Thyroid gland (tissue), 4 donors: ENCODE data around the gene MYO5A. TPM values are rescaled to one million over a fixed set of nuclear protein-coding genes. Genes with fewer than 3 reads are reported as not detected.

Experiments
- DNase-seq, 2 donors: peaks; one replicate each; pipeline ENCODE4 v3.0.0-alpha.2; 2019
- H3K27ac ChIP-seq, 3 donors: fragments of 200-600 bp; sonication (generic); 1 replicate in 2 of 3; 2 replicates in 1 of 3; pipeline ENCODE4 v1.5.1; 2016 to 2019; ENCODE audit warnings: mild to moderate bottlenecking in 1 of 3, moderate library complexity in 1 of 3
- H3K27me3 ChIP-seq: fragments of 200-600 bp; sonication (generic); one replicate; pipeline ENCODE4 v1.5.1; 2019
- H3K36me3 ChIP-seq, 2 donors: fragments of 200-600 bp; sonication (generic); one replicate each; pipeline ENCODE4 v1.5.1; 2016 to 2019
- H3K4me1 ChIP-seq, 2 donors: fragments of 200-600 bp; sonication (generic); one replicate each; pipeline ENCODE4 v1.5.1; 2017 to 2019
- H3K4me3 ChIP-seq, 3 donors: fragments of 200-600 bp; sonication (generic); replicated peaks in 1 of 3; 1 replicate in 2 of 3; 2 replicates in 1 of 3; pipeline ENCODE4 v1.5.1; 2016; ENCODE audit warnings: mild to moderate bottlenecking in 1 of 3
- H3K9me3 ChIP-seq: fragments of 200-600 bp; sonication (generic); one replicate; pipeline ENCODE4 v1.5.1; 2017
- CTCF ChIP-seq, 6 experiments: fragments of 200-600 bp in 3 of 6; fragments of 450-650 bp in 3 of 6; sonication (generic) in 3 of 6; IDR thresholded peaks; one replicate each; pipeline ENCODE4 v1.5.1; 2016 to 2019; ENCODE audit warnings: antibody characterized with exemption in 6 of 6, mild to moderate bottlenecking in 2 of 6, inconsistent platforms in 1 of 6, moderate library complexity in 1 of 6
- POLR2A ChIP-seq, 2 donors: fragments of 450-650 bp; IDR thresholded peaks; one replicate each; pipeline ENCODE4 v1.6.1; 2017; ENCODE audit warnings: antibody characterized with exemption in 2 of 2, mild to moderate bottlenecking in 2 of 2, moderate library complexity in 1 of 2
- whole genome bisulfite sequencing, 2 donors: methylation state at CpG; one replicate each; pipeline ENCODE4 v1.1.5; 2017; 5-methylcytosine and 5-hydroxymethylcytosine counted together
- intact Hi-C: fragments of 100-400 bp; cut with DNase I; formaldehyde crosslinking; loops from one replicate; pipeline ENCODE4 v1.15.1; 2023
- total RNA-seq, 4 donors: library from RNA; depleted of rRNA; stranded (reverse); fragments of >200 nt; gene quantifications; one replicate each; pipeline ENCODE4 v1.2.3, GENCODE V29; 2016

MYO5A gene
- total RNA-seq, 4 donors from 2014 or later, result 23.3 to 44.1 (median 34.7) TPM

GRCh38 chr15:52329987-52330386 lies 198.7 kb downstream of the MYO5A start:
- intact Hi-C loops, result loop anchor here (10.0 kb wide), 1 partner anchor 75 kb away; no protein-coding TSS in a partner anchor
- Histone ChIP-seq H3K27ac (peak overlapping the region in 1 of 3 donors; percentile 41), H3K27me3 (no peaks in the 10 kb centered on the region), H3K4me3 (no peak overlapping the region), H3K4me1 (peaks cover 7 to 12% of the 10 kb centered on the region in 2 donors), H3K9me3 (no peaks in the 10 kb centered on the region), H3K36me3 (no peaks in the 10 kb centered on the region)
- no peak for TF ChIP-seq POLR2A (IDR thresholded peaks at IDR 0.05)
- TF ChIP-seq CTCF (IDR thresholded peaks at IDR 0.05), result no peak
- no peak for DNase-seq
- 95 to 100% methylated on average over 1 of the region's 1 CpG for WGBS, 2 donors

DNA sequence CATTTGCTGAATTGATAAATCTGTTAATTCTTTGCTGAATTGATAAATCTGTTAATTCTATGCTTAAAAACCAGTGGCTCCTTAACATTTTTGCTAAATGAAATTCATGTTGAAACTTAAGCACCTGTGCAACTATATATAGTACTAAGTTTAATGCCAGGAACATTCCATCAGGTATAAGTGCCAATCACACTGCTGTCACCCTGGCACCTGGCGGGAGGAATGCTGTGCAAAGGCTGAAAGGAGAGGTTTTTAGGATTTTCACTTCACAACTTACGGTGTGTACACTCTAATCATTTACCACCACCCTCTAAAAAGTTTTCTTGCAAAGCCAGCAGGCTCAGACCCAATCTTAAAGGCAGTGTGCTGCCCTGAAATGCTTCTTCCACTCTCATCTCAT lies 199.5 kb downstream of the MYO5A start:
- WGBS, 2 donors, result 89 to 91% methylated on average over 2 of the region's 2 CpGs
- peaks cover 7 to 12% of the 10 kb centered on the region in 2 donors for H3K4me1 ChIP-seq
- H3K9me3 ChIP-seq, result no peaks in the 10 kb centered on the region
- no peaks in the 10 kb centered on the region for H3K36me3 ChIP-seq
- TF ChIP-seq POLR2A (IDR thresholded peaks at IDR 0.05), result no peak
- TF ChIP-seq CTCF (IDR thresholded peaks at IDR 0.05), result no peak
- DNase-seq, result peak in 1 of 2 donors; percentile 38
- H3K27ac ChIP-seq, result peak overlapping the region; percentile 11 to 41 (median 41)
- intact Hi-C loops, result loop anchor here (10.0 kb wide), 1 partner anchor 74 kb away; no protein-coding TSS in a partner anchor
- H3K4me3 ChIP-seq, result no peak overlapping the region
- no peaks in the 10 kb centered on the region for H3K27me3 ChIP-seq

DNA sequence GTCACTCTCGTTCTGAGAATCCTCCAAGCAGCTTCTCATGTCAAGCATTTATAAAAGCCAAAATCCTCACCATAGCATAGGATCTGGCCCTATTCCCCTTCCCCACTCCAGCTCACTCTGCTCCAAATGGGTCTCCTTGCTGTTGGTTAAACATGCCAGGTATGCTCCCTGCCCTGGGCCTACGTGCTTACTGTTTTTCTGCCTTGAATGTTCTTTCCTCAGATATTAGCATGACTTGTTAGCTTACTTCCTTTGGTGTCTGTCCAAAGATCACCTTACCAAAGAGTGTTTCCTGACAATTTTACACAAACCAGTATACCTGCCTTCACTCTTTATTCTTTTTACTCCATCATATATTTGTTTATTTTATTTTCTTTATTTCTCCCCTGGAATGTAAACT lies 200.0 kb downstream of the MYO5A start:
- H3K4me3 ChIP-seq, result no peak overlapping the region
- H3K9me3 ChIP-seq, result no peaks in the 10 kb centered on the region
- TF ChIP-seq POLR2A (IDR thresholded peaks at IDR 0.05) (no peak), CTCF (IDR thresholded peaks at IDR 0.05) (no peak)
- WGBS, 2 donors, result 92 to 94% methylated on average over 2 of the region's 2 CpGs
- H3K27me3 ChIP-seq, result no peaks in the 10 kb centered on the region
- peak overlapping the region; percentile 11 to 41 (median 41) for H3K27ac ChIP-seq
- intact Hi-C loops, result loop anchor here (10.0 kb wide), 1 partner anchor 74 kb away; no protein-coding TSS in a partner anchor
- H3K36me3 ChIP-seq, result no peaks in the 10 kb centered on the region
- H3K4me1 ChIP-seq, result peaks cover 7 to 12% of the 10 kb centered on the region in 2 donors
- DNase-seq, result no peak

- no peaks in the 10 kb centered on the region for H3K36me3 ChIP-seq
- intact Hi-C loops, result loop anchor here (10.0 kb wide), 1 partner anchor 72 kb away; no protein-coding TSS in a partner anchor
- WGBS, 2 donors, result 31 to 51% methylated on average over 2 of the region's 2 CpGs
- peaks cover 7 to 12% of the 10 kb centered on the region in 2 donors for H3K4me1 ChIP-seq
- DNase-seq, result no peak
- no peak for TF ChIP-seq POLR2A (IDR thresholded peaks at IDR 0.05)
- no peak for TF ChIP-seq CTCF (IDR thresholded peaks at IDR 0.05)
- peak overlapping the region in 2 of 3 donors; percentile 25 to 49 for H3K27ac ChIP-seq
- H3K9me3 ChIP-seq, result no peaks in the 10 kb centered on the region
- no peaks in the 10 kb centered on the region for H3K27me3 ChIP-seq
- no peak overlapping the region for H3K4me3 ChIP-seq
These were observed 201.9 kb downstream of the MYO5A start for GRCh38 chr15:52326756-52327155.

DNA sequence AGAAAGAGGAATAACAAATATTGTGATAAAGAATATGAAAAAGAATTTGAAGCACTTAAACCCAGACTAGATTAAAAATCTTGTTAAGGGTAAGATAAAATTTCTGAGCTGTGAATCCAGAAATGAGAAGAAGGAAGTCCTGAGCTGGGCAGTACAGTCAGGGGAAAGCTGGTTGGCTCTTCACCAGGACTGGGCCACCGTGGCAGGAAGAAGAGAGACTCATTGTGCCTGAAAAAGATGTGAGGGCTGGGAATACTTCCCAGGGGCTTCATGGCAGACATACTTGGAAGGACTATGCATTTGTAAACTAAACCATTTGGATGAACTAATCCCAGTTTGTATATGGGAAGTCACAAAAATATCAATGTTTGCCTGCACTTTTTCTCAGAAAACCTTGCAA lies 204.6 kb downstream of the MYO5A start:
- Histone ChIP-seq H3K27ac (no peak overlapping the region), H3K4me3 (no peak overlapping the region), H3K9me3 (no peaks in the 10 kb centered on the region), H3K36me3 (no peaks in the 10 kb centered on the region), H3K27me3 (no peaks in the 10 kb centered on the region), H3K4me1 (peaks cover 3% of the 10 kb centered on the region in 2 donors)
- TF ChIP-seq POLR2A (IDR thresholded peaks at IDR 0.05) (no peak), CTCF (IDR thresholded peaks at IDR 0.05) (no peak)
- WGBS, 2 donors, result 53 to 56% methylated on average over 1 of the region's 1 CpG
- intact Hi-C loops, result loop anchor here (10.0 kb wide), 1 partner anchor 69 kb away; no protein-coding TSS in a partner anchor
- no peak for DNase-seq
